22Rv1 (cell line): ENCODE measurements around the gene PFKFB4.
"Not testable (repeated sequence)": the region's sequence is repeated elsewhere in the genome, so short reads cannot be mapped to it uniquely, and the experiment has no call there.

Experiments
- H3K27ac ChIP-seq: fragments of 450-650 bp; 2 replicates; pipeline ENCODE4 v1.5.1; 2017
- CTCF ChIP-seq: fragments of 450-650 bp; IDR thresholded peaks from 2 replicates; pipeline ENCODE4 v1.5.1; 2017; ENCODE audit warnings: mild to moderate bottlenecking
- ZFX ChIP-seq: fragments of 450-650 bp; IDR thresholded peaks from 2 replicates; pipeline ENCODE4 v1.6.1; 2017; ENCODE audit warnings: antibody characterized with exemption, borderline replicate concordance

PFKFB4 gene

GRCh38 chr3:48558493-48559134 is 2.0 kb upstream of the PFKFB4 start:
- peak overlapping the region; percentile 90 for H3K27ac ChIP-seq
- TF ChIP-seq CTCF, result peak; percentile 62
- TF ChIP-seq ZFX, result no peak

GRCh38 chr3:48555949-48556795 is 431 bp downstream of the PFKFB4 start:
- TF ChIP-seq ZFX, result no peak
- TF ChIP-seq CTCF, result no peak
- H3K27ac ChIP-seq, result peak overlapping the region; percentile 90

- TF ChIP-seq ZFX, result no peak
- no peak overlapping the region for H3K27ac ChIP-seq
Measured at GRCh38 chr3:48555231-48555948, 1.2 kb downstream of the PFKFB4 start.

GRCh38 chr3:48553886-48554845 is 2.4 kb downstream of the PFKFB4 start:
- no peak overlapping the region for H3K27ac ChIP-seq
- no peak for TF ChIP-seq ZFX
- no peak for TF ChIP-seq CTCF

- no peak overlapping the region for H3K27ac ChIP-seq
- no peak for TF ChIP-seq CTCF
- no peak for TF ChIP-seq ZFX
Measured at GRCh38 chr3:48553361-48553760, 3.2 kb downstream of the PFKFB4 start.

GRCh38 chr3:48552111-48552951 is 4.3 kb downstream of the PFKFB4 start:
- TF ChIP-seq CTCF, result no peak
- no peak for TF ChIP-seq ZFX
- H3K27ac ChIP-seq, result no peak overlapping the region

GRCh38 chr3:48551651-48552050 is 5.0 kb downstream of the PFKFB4 start:
- not testable (repeated sequence) for H3K27ac ChIP-seq
